HG03378 (cell line): Measurements from ENCODE around the gene TGIF2.
"Not testable (repeated sequence)": the region's sequence is repeated elsewhere in the genome, so short reads cannot be mapped to it uniquely, and the experiment has no call there.

Source experiments
- ATAC-seq: cut with Tn5 transposase; IDR thresholded peaks from one replicate; pipeline ENCODE4 v1.9.1; 2021; ENCODE audit warnings: mild to moderate bottlenecking, moderate library complexity; ENCODE audit not compliant: unreplicated experiment

Gene TGIF2

GRCh38 chr20:36546111-36546736, 27.2 kb upstream of the TGIF2 start:
- ATAC-seq: no peak

- ATAC-seq: no peak
These were observed 26.0 kb upstream of the TGIF2 start for GRCh38 chr20:36547186-36548005.

- ATAC-seq: no peak
These were observed 25.4 kb upstream of the TGIF2 start for GRCh38 chr20:36548006-36548315.

- ATAC-seq: no peak
These were observed 24.4 kb upstream of the TGIF2 start for GRCh38 chr20:36548704-36549627.

GRCh38 chr20:36549628-36549941, 23.8 kb upstream of the TGIF2 start:
- no peak for ATAC-seq

GRCh38 chr20:36549942-36550789, 23.2 kb upstream of the TGIF2 start:
- ATAC-seq: no peak

GRCh38 chr20:36550790-36551299, 22.6 kb upstream of the TGIF2 start:
- ATAC-seq: no peak

- ATAC-seq: no peak
These were observed 18.1 kb upstream of the TGIF2 start for GRCh38 chr20:36555248-36555647.

- no peak for ATAC-seq
These were observed 10.7 kb upstream of the TGIF2 start for GRCh38 chr20:36562724-36563123.

- no peak for ATAC-seq
These were observed 10.0 kb upstream of the TGIF2 start for GRCh38 chr20:36563374-36563773.

GRCh38 chr20:36564078-36564725, 9.2 kb upstream of the TGIF2 start:
- not testable (repeated sequence) for ATAC-seq

- ATAC-seq: not testable (repeated sequence)
These were observed 8.7 kb upstream of the TGIF2 start for GRCh38 chr20:36564726-36565121.

GRCh38 chr20:36565520-36565919, 7.9 kb upstream of the TGIF2 start:
- ATAC-seq: no peak

GRCh38 chr20:36569847-36570429, 3.5 kb upstream of the TGIF2 start:
- ATAC-seq: no peak

GRCh38 chr20:36571564-36572504, 1.6 kb upstream of the TGIF2 start:
- ATAC-seq: no peak

GRCh38 chr20:36572701-36573102, 695 bp upstream of the TGIF2 start:
- no peak for ATAC-seq

- ATAC-seq: no peak
These were observed 485 bp downstream of the TGIF2 start for GRCh38 chr20:36573798-36574365.
